Spleen (tissue), 7 donors: Measurements from ENCODE around the gene ZFYVE28.

Source experiments
- CTCF ChIP-seq, 11 experiments: fragments of 200-600 bp in 7 of 11; fragments of 450-650 bp in 4 of 11; sonication (generic) in 4 of 11; IDR thresholded peaks in 8 of 11; conservative IDR thresholded peaks in 3 of 11; 1 replicate in 7 of 11; 2 replicates in 4 of 11; pipeline versions ENCODE4 v1.4.0 to v1.8.0; 2016 to 2021; ENCODE audit warnings: antibody characterized with exemption in 11 of 11, inconsistent platforms in 4 of 11, mild to moderate bottlenecking in 1 of 11
- POLR2A ChIP-seq, 3 donors: fragments of 450-650 bp; IDR thresholded peaks; one replicate each; pipeline ENCODE4 v1.5.1; 2017; ENCODE audit warnings: antibody characterized with exemption in 3 of 3, mild to moderate bottlenecking in 1 of 3
- POLR2AphosphoS5 ChIP-seq, 3 donors: sonication (generic); formaldehyde crosslinking; IDR thresholded peaks; one replicate each; pipeline ENCODE4 v1.5.1; 2017; ENCODE audit warnings: antibody characterized with exemption in 3 of 3
- donor health status: DM: no; HTN: no; CAD: no; lungs with moderate emphysema.
- donor health status: DM: no; HTN: no; CAD: no.
- donor health status: DM: no; HTN: no; CAD: no.

DNA sequence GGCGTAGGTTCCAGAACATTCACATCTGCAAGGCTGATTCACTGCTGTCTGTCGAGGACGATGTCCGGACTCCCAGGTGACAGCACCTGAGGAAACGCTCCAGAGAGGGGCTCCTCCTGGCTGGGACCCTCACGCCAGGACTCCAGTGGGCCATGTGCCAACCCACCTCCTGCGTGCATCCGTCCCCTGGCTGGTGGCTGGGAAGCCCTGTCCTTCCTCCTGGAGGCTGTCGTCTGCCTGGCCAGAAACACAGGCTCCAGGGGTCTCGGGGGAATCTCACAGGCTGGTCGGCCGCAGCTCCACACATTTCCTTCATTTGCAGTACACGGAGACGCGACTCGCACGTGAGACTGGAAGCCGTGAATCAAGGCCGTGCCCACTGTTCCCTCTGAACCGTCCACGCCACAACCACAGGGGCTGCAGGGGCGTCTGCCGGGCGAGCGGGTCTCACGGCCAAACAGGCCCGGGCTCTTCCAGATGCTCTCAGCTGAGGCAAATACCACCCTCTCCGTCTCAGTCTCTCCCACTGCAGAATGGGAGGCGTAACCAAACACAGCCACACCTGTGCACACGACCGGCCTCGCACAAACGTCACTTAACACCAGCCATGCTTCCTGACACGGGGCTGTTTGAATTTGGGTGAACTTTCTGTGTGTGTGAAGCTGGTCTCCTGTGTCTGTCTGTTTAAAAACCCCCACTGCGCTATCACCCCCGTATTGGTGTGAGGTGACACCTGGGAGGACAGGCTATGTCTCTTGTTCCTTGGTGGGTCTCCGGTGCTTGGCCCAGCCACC is 117.8 kb downstream of the ZFYVE28 start:
- TF ChIP-seq CTCF (IDR thresholded peaks at IDR 0.05 in 8 of 11, conservative IDR thresholded peaks at IDR 0.05 in 3 of 11) (no peak), POLR2A (IDR thresholded peaks at IDR 0.05) (no peak), POLR2AphosphoS5 (IDR thresholded peaks at IDR 0.05) (no peak)
